CD4-positive, CD25-positive, alpha-beta regulatory T cell (primary cell): ENCODE data around the gene ERLIN1. TPM values are rescaled to one million over a fixed set of nuclear protein-coding genes. Genes with fewer than 3 reads are reported as not detected.

Experiments
- ATAC-seq, 2 donors: fragments of 150-1000 bp; cut with Tn5 transposase; one replicate each; pipeline ENCODE4 v1.10.0; 2021; ENCODE audit warnings: low read depth in 2 of 2, moderate number of reproducible peaks in 2 of 2, moderate library complexity in 1 of 2
- DNase-seq, 3 donors: peaks; one replicate each; pipeline versions ENCODE4 v3.0.0 to v3.0.0-alpha.2; 2012 to 2022; ENCODE audit warnings: mixed read lengths in 1 of 3
- H3K27ac ChIP-seq: one replicate; pipeline ENCODE4 v1.7.0; 2013; ENCODE audit warnings: mild to moderate bottlenecking, low read length; ENCODE audit not compliant: insufficient read depth, poor library complexity, severe bottlenecking
- H3K27me3 ChIP-seq: one replicate; pipeline ENCODE4 v1.7.0; 2013; ENCODE audit warnings: low read length; ENCODE audit not compliant: control insufficient read depth, insufficient read depth
- H3K36me3 ChIP-seq: one replicate; pipeline ENCODE4 v1.7.0; 2013; ENCODE audit warnings: mild to moderate bottlenecking, low read length, moderate library complexity; ENCODE audit not compliant: control insufficient read depth, insufficient read depth
- H3K4me1 ChIP-seq: 2 replicates; pipeline ENCODE4 v1.7.0; 2013; ENCODE audit warnings: mild to moderate bottlenecking, low read length; ENCODE audit not compliant: insufficient read depth, control insufficient read depth, poor library complexity, severe bottlenecking
- H3K4me3 ChIP-seq: one replicate; pipeline ENCODE4 v1.7.0; 2013; ENCODE audit warnings: low read depth, mild to moderate bottlenecking, low read length, moderate library complexity
- H3K9me3 ChIP-seq, 2 experiments: 1 replicate in 1 of 2; 2 replicates in 1 of 2; pipeline ENCODE4 v1.7.0; 2013; ENCODE audit warnings: low read length in 2 of 2, mild to moderate bottlenecking in 1 of 2, moderate library complexity in 1 of 2; ENCODE audit not compliant: control insufficient read depth in 2 of 2
- H3K27ac Mint-ChIP-seq, 3 donors: one replicate each; pipeline ENCODE4 v1.8.0; 2020 to 2022; ENCODE audit warnings: mild to moderate bottlenecking in 3 of 3, mixed read lengths in 3 of 3, moderate library complexity in 2 of 3
- H3K27me3 Mint-ChIP-seq: one replicate; pipeline ENCODE4 v1.8.0; 2022; ENCODE audit warnings: mild to moderate bottlenecking, mixed read lengths
- H3K36me3 Mint-ChIP-seq: one replicate; pipeline ENCODE4 v1.8.0; 2020; ENCODE audit warnings: mixed read lengths
- H3K4me1 Mint-ChIP-seq, 4 donors: one replicate each; pipeline ENCODE4 v1.8.0; 2020 to 2022; ENCODE audit warnings: mixed read lengths in 4 of 4, mild to moderate bottlenecking in 1 of 4
- H3K4me3 Mint-ChIP-seq, 4 donors: one replicate each; pipeline ENCODE4 v1.8.0; 2020 to 2022; ENCODE audit warnings: mild to moderate bottlenecking in 4 of 4, mixed read lengths in 4 of 4, moderate library complexity in 3 of 4
- H3K9me3 Mint-ChIP-seq, 7 donors: one replicate each; pipeline ENCODE4 v1.8.0; 2020 to 2022; ENCODE audit warnings: mixed read lengths in 7 of 7, mild to moderate bottlenecking in 3 of 7, moderate library complexity in 2 of 7
- polyA plus RNA-seq, 4 donors: library from polyadenylated mRNA; unstranded; fragments of 300-500 nt; fragmentation: Illumina TruSeq; gene quantifications; one replicate each; pipeline ENCODE4 v1.2.3, GENCODE V29; 2021
- total RNA-seq: library from RNA; stranded (reverse); gene quantifications from one replicate; pipeline ENCODE4 v1.2.3, GENCODE V29; 2022

ERLIN1 gene
- total and polyA plus RNA-seq, 5 donors from 2014 or later: 5.4 to 14.4 (median 10.6) TPM

DNA sequence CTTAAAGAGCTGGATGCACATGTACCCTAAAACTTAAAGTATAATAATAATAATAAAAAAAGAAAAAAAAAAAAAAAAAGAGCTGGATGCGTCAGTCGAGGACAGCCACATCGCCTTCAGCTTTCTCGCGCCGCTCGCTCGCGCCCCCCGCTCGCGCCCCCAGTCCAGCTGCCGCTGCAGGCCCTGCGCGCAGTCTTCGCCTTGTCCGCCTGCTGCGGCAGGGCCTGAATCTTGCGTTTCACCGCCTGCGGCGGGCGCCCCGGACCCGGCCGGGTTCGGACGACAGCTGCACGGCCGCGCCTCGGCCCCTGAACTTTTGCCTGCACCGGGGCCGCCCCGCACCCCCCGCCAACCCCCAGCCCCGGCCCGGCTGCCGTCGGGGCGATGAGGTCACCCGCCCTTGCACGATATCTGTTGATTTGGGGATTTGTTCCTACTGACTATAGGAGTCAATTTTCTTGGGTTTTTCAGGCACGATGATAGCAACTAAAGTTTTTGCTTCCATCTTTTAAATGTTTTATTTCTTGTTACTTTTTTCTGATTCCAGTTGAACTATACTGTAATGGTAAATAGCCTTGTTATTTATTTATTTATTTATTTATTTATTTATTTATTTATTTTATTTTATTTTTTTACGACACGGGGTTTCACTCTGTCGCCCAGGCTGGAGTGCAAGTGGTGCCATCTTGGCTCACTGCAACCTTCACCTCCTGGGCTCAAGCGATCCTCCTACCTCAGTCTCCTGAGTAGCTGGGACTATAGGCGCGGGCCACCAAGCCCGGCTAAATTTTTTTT is 70.7 kb downstream of the ERLIN1 start:
- Mint-ChIP-seq H3K4me1 (peaks cover 0 to 3% (median 0%) of the 10 kb centered on the region in 4 donors), H3K36me3 (peaks cover 3% of the 10 kb centered on the region), H3K4me3 (no peak overlapping the region), H3K27me3 (peaks cover 36% of the 10 kb centered on the region), H3K27ac (no peak overlapping the region), H3K9me3 (peaks cover 0 to 3% (median 1%) of the 10 kb centered on the region in 7 donors)
- H3K9me3 ChIP-seq: peaks cover 0 to 2% of the 10 kb centered on the region in 2 experiments
- no peaks in the 10 kb centered on the region for H3K4me1 ChIP-seq
- no peak for ATAC-seq
- H3K27ac ChIP-seq: no peak overlapping the region
- no peaks in the 10 kb centered on the region for H3K36me3 ChIP-seq
- H3K27me3 ChIP-seq: peaks cover 5% of the 10 kb centered on the region
- no peak for DNase-seq
- H3K4me3 ChIP-seq: no peak overlapping the region

DNA sequence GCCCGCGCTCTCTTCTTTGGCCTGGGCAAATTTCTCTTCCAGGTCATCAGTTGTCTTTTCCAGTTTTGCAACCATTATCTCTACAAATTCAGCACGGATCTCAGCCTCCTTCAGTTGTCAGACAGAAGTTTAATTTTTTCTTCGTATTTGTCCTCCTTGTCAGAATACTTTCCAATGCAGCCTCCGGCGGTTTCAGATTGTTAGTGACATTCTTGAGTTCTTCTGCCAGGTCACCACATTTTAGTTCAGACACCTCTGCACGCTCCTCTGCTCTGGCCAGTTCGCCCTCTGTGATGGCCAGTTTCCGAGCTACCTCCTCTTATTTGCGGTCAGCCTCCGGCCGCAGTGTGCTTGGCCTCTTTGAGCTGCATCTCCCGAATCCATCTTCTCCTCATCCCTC is 71.4 kb downstream of the ERLIN1 start:
- no peaks in the 10 kb centered on the region for H3K36me3 ChIP-seq
- Mint-ChIP-seq H3K9me3 (peaks cover 0 to 3% (median 1%) of the 10 kb centered on the region in 7 donors), H3K27ac (no peak overlapping the region), H3K27me3 (peaks cover 36% of the 10 kb centered on the region), H3K4me1 (peaks cover 0 to 3% (median 0%) of the 10 kb centered on the region in 4 donors), H3K36me3 (peaks cover 3% of the 10 kb centered on the region), H3K4me3 (no peak overlapping the region)
- H3K27ac ChIP-seq: no peak overlapping the region
- H3K4me1 ChIP-seq: no peaks in the 10 kb centered on the region
- peaks cover 5% of the 10 kb centered on the region for H3K27me3 ChIP-seq
- no peak overlapping the region for H3K4me3 ChIP-seq
- DNase-seq (no peak), ATAC-seq (no peak)
- peaks cover 0 to 2% of the 10 kb centered on the region in 2 experiments for H3K9me3 ChIP-seq

DNA sequence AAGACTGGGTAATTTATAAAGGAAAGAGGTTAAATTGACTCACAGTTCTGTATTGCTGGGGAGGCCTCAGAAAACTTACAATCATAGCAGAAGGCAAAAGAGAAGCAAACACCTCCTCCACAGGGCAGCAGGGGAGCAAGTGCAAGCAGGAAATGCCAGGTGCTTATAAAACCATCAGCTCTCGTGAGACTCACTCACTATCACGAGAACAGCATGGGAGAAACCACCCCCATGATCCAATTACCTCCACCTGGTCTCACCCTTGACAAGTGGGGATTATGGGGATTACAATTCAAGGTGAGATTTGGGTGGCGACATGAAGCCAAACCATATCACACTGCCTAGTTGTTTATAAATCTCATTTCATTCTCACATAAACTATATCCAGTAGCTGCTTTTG is 76.2 kb downstream of the ERLIN1 start:
- Mint-ChIP-seq H3K9me3 (peaks cover 0 to 2% (median 0%) of the 10 kb centered on the region in 7 donors), H3K27me3 (peaks cover 26% of the 10 kb centered on the region), H3K4me1 (peaks cover 0 to 2% (median 0%) of the 10 kb centered on the region in 4 donors), H3K36me3 (no peaks in the 10 kb centered on the region), H3K27ac (no peak overlapping the region), H3K4me3 (no peak overlapping the region)
- no peak for DNase-seq
- Histone ChIP-seq H3K27ac (no peak overlapping the region), H3K4me3 (no peak overlapping the region), H3K36me3 (no peaks in the 10 kb centered on the region), H3K4me1 (no peaks in the 10 kb centered on the region), H3K27me3 (peaks cover 1% of the 10 kb centered on the region), H3K9me3 (no peaks in the 10 kb centered on the region)
- ATAC-seq: no peak

DNA sequence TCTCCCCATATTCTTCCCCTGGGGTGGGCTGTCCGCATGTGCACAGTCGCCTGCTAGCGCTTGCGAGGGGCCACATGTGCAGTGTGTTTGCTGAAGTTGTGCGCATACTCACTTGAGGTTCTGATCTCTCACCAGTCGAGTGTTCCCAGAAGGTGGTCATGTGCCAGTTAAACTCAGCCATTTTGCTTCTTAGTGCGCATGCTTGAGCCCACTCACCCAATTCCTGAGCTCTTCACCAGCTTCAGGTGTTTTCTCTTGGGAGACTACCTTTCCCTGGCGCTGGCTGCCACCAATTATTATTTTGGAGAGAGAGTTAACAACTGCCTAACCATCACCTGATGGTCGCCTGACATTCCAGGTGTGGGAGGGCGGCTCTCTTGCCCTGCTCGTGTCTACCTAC is 79.0 kb downstream of the ERLIN1 start:
- H3K36me3 ChIP-seq: no peaks in the 10 kb centered on the region
- H3K36me3 Mint-ChIP-seq: no peaks in the 10 kb centered on the region
- peaks cover 0 to 3% (median 0%) of the 10 kb centered on the region in 7 donors for H3K9me3 Mint-ChIP-seq
- DNase-seq (no peak), ATAC-seq (no peak)
- H3K27me3 Mint-ChIP-seq: peaks cover 36% of the 10 kb centered on the region
- no peak overlapping the region for H3K4me3 ChIP-seq
- H3K27me3 ChIP-seq: peaks cover 1% of the 10 kb centered on the region
- no peak overlapping the region for H3K27ac ChIP-seq
- H3K4me1 Mint-ChIP-seq: no peaks in the 10 kb centered on the region
- no peaks in the 10 kb centered on the region for H3K4me1 ChIP-seq
- H3K4me3 Mint-ChIP-seq: no peak overlapping the region
- no peak overlapping the region for H3K27ac Mint-ChIP-seq
- no peaks in the 10 kb centered on the region for H3K9me3 ChIP-seq

DNA sequence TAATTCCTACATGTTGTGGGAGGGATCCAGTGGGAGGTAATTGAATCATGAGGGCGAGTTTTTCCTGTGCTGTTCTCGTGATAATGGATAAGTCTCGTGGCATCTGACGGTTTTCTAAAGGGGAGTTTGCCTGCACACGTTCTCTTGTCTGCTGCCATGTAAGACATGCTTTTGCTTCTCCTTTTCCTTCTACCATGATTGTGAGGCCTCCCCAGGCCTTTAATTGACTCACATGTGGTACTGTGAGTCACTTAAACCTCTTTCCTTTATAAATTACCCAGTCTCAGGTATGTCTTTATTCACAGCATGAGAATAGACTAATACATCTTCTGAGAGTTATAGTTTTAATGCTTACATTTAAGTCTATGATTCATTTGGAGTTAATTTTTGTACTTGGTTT is 81.5 kb downstream of the ERLIN1 start:
- Histone ChIP-seq H3K36me3 (no peaks in the 10 kb centered on the region), H3K4me1 (no peaks in the 10 kb centered on the region), H3K27ac (no peak overlapping the region), H3K4me3 (no peak overlapping the region), H3K9me3 (no peaks in the 10 kb centered on the region), H3K27me3 (peaks cover 9% of the 10 kb centered on the region)
- Mint-ChIP-seq H3K36me3 (no peaks in the 10 kb centered on the region), H3K9me3 (peaks cover 0 to 3% (median 0%) of the 10 kb centered on the region in 7 donors), H3K27ac (no peak overlapping the region), H3K4me3 (peak overlapping the region in 1 of 4 donors; percentile 1), H3K27me3 (peaks cover 46% of the 10 kb centered on the region), H3K4me1 (peaks cover 0 to 3% (median 0%) of the 10 kb centered on the region in 4 donors)
- DNase-seq: no peak
- no peak for ATAC-seq

DNA sequence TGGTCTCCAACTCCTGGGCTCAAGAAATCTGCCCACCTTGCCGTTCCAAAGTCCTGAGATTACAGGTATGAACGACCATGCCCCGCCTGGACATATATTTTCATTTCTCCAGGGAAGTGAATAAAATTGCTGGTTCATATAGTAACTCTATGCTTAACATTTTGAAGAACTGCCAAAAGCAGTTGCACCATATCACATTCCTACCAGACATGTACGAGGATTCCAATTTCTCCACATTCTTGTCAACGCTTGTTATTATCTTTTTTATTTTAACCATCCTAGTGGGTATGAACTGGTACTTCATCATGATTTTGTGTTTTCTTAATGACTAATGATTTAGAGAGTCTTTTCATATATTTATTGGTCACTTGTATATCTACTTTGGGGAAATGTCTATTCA is 82.2 kb downstream of the ERLIN1 start:
- peaks cover 39% of the 10 kb centered on the region for H3K27me3 Mint-ChIP-seq
- no peak for DNase-seq
- Histone ChIP-seq H3K27me3 (peaks cover 9% of the 10 kb centered on the region), H3K9me3 (no peaks in the 10 kb centered on the region), H3K36me3 (no peaks in the 10 kb centered on the region), H3K4me3 (no peak overlapping the region), H3K27ac (no peak overlapping the region), H3K4me1 (no peaks in the 10 kb centered on the region)
- ATAC-seq: no peak
- no peaks in the 10 kb centered on the region for H3K36me3 Mint-ChIP-seq
- H3K4me3 Mint-ChIP-seq: no peak overlapping the region
- H3K27ac Mint-ChIP-seq: no peak overlapping the region
- peaks cover 0 to 3% (median 0%) of the 10 kb centered on the region in 7 donors for H3K9me3 Mint-ChIP-seq
- peaks cover 0 to 3% (median 0%) of the 10 kb centered on the region in 4 donors for H3K4me1 Mint-ChIP-seq

DNA sequence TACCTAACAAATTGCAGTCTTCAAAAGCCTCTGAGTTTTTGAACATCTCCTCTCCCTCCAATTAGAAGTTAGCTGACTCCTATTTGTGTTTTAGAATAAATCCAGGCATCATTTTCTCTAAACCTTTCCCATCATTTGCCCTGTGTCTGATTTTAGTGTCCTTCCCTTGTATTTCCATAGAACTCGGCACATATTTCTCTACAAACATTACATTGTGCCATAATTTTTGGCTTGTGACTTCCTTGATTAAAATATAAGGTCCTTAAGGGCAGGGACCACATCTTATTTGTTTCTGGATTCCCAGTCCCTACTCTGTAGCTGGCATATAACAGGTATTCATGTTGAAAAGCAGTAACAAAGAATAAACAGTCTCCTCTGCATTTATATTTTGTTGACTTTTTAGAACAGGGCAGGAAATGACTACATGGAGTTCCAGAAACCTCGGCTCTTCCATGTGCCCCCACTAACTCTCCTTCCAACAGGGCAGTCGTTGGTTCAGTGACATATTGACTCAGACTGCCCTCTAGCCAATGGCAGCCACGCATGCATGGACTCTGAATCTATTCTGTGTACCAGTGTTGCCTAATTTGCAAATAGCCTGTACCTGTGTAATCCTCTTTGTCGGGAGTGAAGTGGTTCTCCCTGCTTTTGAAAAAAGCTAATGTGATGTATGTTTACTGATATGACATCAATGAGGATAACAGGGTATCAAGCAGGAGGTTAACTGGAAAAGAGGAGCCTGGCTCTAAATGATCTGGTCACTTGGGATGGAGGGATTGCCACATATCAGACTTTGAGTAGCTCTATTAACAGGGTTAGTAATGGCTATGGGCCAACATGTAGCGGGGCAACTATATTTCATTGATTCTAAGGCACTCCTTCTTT is 84.4 kb downstream of the ERLIN1 start:
- Mint-ChIP-seq H3K36me3 (no peaks in the 10 kb centered on the region), H3K27me3 (peaks cover 39% of the 10 kb centered on the region), H3K4me1 (peaks cover 0 to 3% (median 0%) of the 10 kb centered on the region in 4 donors), H3K4me3 (no peak overlapping the region), H3K27ac (no peak overlapping the region), H3K9me3 (peaks cover 0 to 3% (median 0%) of the 10 kb centered on the region in 7 donors)
- H3K36me3 ChIP-seq: no peaks in the 10 kb centered on the region
- no peak overlapping the region for H3K4me3 ChIP-seq
- H3K27ac ChIP-seq: no peak overlapping the region
- DNase-seq: no peak
- ATAC-seq: no peak
- H3K9me3 ChIP-seq: no peaks in the 10 kb centered on the region
- H3K27me3 ChIP-seq: peaks cover 9% of the 10 kb centered on the region
- H3K4me1 ChIP-seq: no peaks in the 10 kb centered on the region
